Measurements from ENCODE around the gene UPK1A. TPM values are rescaled to one million over a fixed set of nuclear protein-coding genes. Genes with fewer than 3 reads are reported as not detected.

The UPK1A gene
- total and polyA plus RNA-seq, 9 of the 15 experiments (the other 6 are each of a cell fraction or from before 2014, with no cell fraction given), result 0.06 to 0.13 TPM; not detected in 7

GRCh38 chr19:35642798-35643254 is 23.5 kb upstream of the UPK1A start:
- ChIA-PET POLR2A (interaction anchor here (1.0 to 1.2 kb wide), 2 partner anchors 10 to 30 kb away, joined by 3 to 4 read pairs; no protein-coding TSS in a partner anchor), CTCF (ENCODE audit: low intra/inter-chr PET ratio) (interaction anchor here (0.6 kb wide), 1 partner anchor 97 kb away, joined by 3 read pairs; the partner anchor contains the start of gene TMEM147)
- Histone ChIP-seq H4K20me1 (replicated peaks; ENCODE audit: control insufficient read depth, insufficient read depth, low read length) (no peaks in the 10 kb centered on the region), H3K4me2 (ENCODE audit: insufficient read depth, low read length) (peak overlapping the region; percentile 85), H3K9me3 (replicated peaks; ENCODE audit: control insufficient read depth, insufficient read depth, low read depth, low read length) (no peaks in the 10 kb centered on the region), H3K9ac (ENCODE audit: insufficient read depth in 1 of 2, low read depth in 2 of 2, low read length in 2 of 2) (peak overlapping the region; percentile 80 to 88), H3K79me2 (ENCODE audit: control insufficient read depth, insufficient read depth, low read length) (no peaks in the 10 kb centered on the region), H3K4me1 (replicated peaks in 1 of 2; ENCODE audit: control insufficient read depth in 2 of 2, insufficient read depth in 2 of 2, low read length in 2 of 2) (peaks cover 28 to 62% of the 10 kb centered on the region in 2 experiments), H3K27ac (ENCODE audit: extremely low read depth, low read depth, low read length) (peak overlapping the region; percentile 89), H2AFZ (ENCODE audit: low read depth, low read length) (peak overlapping the region; percentile 99), H3K27me3 (ENCODE audit: control insufficient read depth in 2 of 2, insufficient read depth in 2 of 2, low read length in 2 of 2) (no peaks in the 10 kb centered on the region), H3K36me3 (ENCODE audit: control insufficient read depth, insufficient read depth, low read length) (peaks cover 7% of the 10 kb centered on the region; the same call in 1 of the 3 replicates), H3K9me1 (ENCODE audit: control insufficient read depth, insufficient read depth, low read length) (no peaks in the 10 kb centered on the region), H3K4me3 (peak overlapping the region; percentile 44)
- TF ChIP-seq, protein P1, sequence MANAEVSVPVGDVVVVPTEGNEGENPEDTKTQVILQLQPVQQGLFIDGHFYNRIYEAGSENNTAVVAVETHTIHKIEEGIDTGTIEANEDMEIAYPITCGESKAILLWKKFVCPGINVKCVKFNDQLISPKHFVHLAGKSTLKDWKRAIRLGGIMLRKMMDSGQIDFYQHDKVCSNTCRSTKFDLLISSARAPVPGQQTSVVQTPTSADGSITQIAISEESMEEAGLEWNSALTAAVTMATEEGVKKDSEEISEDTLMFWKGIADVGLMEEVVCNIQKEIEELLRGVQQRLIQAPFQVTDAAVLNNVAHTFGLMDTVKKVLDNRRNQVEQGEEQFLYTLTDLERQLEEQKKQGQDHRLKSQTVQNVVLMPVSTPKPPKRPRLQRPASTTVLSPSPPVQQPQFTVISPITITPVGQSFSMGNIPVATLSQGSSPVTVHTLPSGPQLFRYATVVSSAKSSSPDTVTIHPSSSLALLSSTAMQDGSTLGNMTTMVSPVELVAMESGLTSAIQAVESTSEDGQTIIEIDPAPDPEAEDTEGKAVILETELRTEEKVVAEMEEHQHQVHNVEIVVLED (CRISPR knock-in tag; IDR thresholded peaks at IDR 0.05), result no peak
- TF ChIP-seq ZNF263 (CRISPR knock-in tag; IDR thresholded peaks at IDR 0.05; ENCODE audit: borderline replicate concordance), result peak; percentile 72
- DNase-seq (ENCODE audit: extremely low read depth in 1 of 4, low spot score in 3 of 4), result no peak
- 27% methylated on average over 6 of the region's 15 CpGs for WGBS (ENCODE audit: insufficient coverage, low coverage, missing lambda C conversion rate)
- in situ Hi-C loops (cut with MboI) (no loop called here), intact Hi-C loops (cut with micrococcal nuclease) (loop anchor here (5.0 to 10.0 kb wide), 2 partner anchors 86 to 102 kb away; partner anchors contain the start of genes IGFLR1, LIN37, PSENEN and U2AF1L4)
- no peak for FAIRE-seq
- ATAC-seq, result no peak
- BruUV-seq (replicated peaks), result no TSS peak

Data from K562 (cell line).